CD8-positive, alpha-beta memory T cell (primary cell): ENCODE data around the gene SMIM22. TPM values are rescaled to one million over a fixed set of nuclear protein-coding genes. Genes with fewer than 3 reads are reported as not detected.
A peak's percentile ranks its signal among the peaks of the same experiment; 100 is the strongest.

Experiments used
- CTCF ChIA-PET: fragments of 350-600 bp; sonication (Branson Sonifier 250); formaldehyde crosslinking; loops from one replicate; lab custom pipeline; 2021; ENCODE audit warnings: antibody characterized with exemption; lab: Charles Lee
- POLR2A ChIA-PET: fragments of 350-600 bp; sonication (Branson Sonifier 250); formaldehyde crosslinking; loops from one replicate; lab custom pipeline; 2021; ENCODE audit warnings: antibody characterized with exemption; lab: Charles Lee
- DNase-seq, 5 donors: peaks; one replicate each; pipeline versions ENCODE4 v3.0.0 to v3.0.0-alpha.2; 2020 to 2022; ENCODE audit warnings: mixed read lengths in 1 of 5
- H3K27ac ChIP-seq: one replicate; pipeline ENCODE4 v1.7.0; 2013; ENCODE audit warnings: low read depth, mild to moderate bottlenecking, low read length, moderate library complexity
- H3K27me3 ChIP-seq: 2 replicates; pipeline ENCODE4 v1.7.0; 2013; ENCODE audit warnings: low read length, mild to moderate bottlenecking; ENCODE audit not compliant: insufficient read depth, poor library complexity, severe bottlenecking
- H3K36me3 ChIP-seq: 2 replicates; pipeline ENCODE4 v1.7.0; 2013; ENCODE audit warnings: mild to moderate bottlenecking, low read length, moderate library complexity; ENCODE audit not compliant: insufficient read depth
- H3K4me1 ChIP-seq: 2 replicates; pipeline ENCODE4 v1.7.0; 2013; ENCODE audit warnings: mild to moderate bottlenecking, low read length, moderate library complexity; ENCODE audit not compliant: insufficient read depth
- H3K4me3 ChIP-seq: 2 replicates; pipeline ENCODE4 v1.7.0; 2013; ENCODE audit warnings: mild to moderate bottlenecking, low read length
- H3K9me3 ChIP-seq: 2 replicates; pipeline ENCODE4 v1.7.0; 2013; ENCODE audit warnings: mild to moderate bottlenecking, low read length
- H3K27ac Mint-ChIP-seq, 8 donors: one replicate each; pipeline ENCODE4 v1.8.0; 2020 to 2021; ENCODE audit warnings: mixed read lengths in 8 of 8, mild to moderate bottlenecking in 6 of 8, inconsistent platforms in 3 of 8, moderate library complexity in 3 of 8
- H3K27me3 Mint-ChIP-seq, 2 donors: one replicate each; pipeline ENCODE4 v1.8.0; 2020 to 2021; ENCODE audit warnings: mixed read lengths in 2 of 2, mild to moderate bottlenecking in 1 of 2, moderate library complexity in 1 of 2
- H3K36me3 Mint-ChIP-seq, 3 donors: one replicate each; pipeline ENCODE4 v1.8.0; 2020 to 2021; ENCODE audit warnings: mixed read lengths in 3 of 3, inconsistent platforms in 1 of 3, mild to moderate bottlenecking in 1 of 3
- H3K4me1 Mint-ChIP-seq, 3 donors: one replicate each; pipeline ENCODE4 v1.8.0; 2020 to 2021; ENCODE audit warnings: mixed read lengths in 3 of 3, inconsistent platforms in 1 of 3, mild to moderate bottlenecking in 1 of 3
- H3K4me3 Mint-ChIP-seq, 7 donors: one replicate each; pipeline ENCODE4 v1.8.0; 2020 to 2021; ENCODE audit warnings: mixed read lengths in 7 of 7, mild to moderate bottlenecking in 6 of 7, moderate library complexity in 4 of 7, inconsistent platforms in 2 of 7
- H3K9me3 Mint-ChIP-seq, 5 donors: one replicate each; pipeline ENCODE4 v1.8.0; 2020 to 2022; ENCODE audit warnings: mixed read lengths in 5 of 5, mild to moderate bottlenecking in 3 of 5, moderate library complexity in 2 of 5, inconsistent platforms in 1 of 5
- polyA plus RNA-seq: library from polyadenylated mRNA; unstranded; fragments of 300-500 nt; fragmentation: Illumina TruSeq; gene quantifications from one replicate; pipeline ENCODE4 v1.2.3, GENCODE V29; 2021
- total RNA-seq, 2 experiments: library from RNA; stranded (reverse); gene quantifications; one replicate each; pipeline ENCODE4 v1.2.3, GENCODE V29; 2021

SMIM22 gene, protein sequence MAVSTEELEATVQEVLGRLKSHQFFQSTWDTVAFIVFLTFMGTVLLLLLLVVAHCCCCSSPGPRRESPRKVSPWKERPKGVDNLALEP
- total RNA-seq (not detected), polyA plus RNA-seq (not detected)

DNA sequence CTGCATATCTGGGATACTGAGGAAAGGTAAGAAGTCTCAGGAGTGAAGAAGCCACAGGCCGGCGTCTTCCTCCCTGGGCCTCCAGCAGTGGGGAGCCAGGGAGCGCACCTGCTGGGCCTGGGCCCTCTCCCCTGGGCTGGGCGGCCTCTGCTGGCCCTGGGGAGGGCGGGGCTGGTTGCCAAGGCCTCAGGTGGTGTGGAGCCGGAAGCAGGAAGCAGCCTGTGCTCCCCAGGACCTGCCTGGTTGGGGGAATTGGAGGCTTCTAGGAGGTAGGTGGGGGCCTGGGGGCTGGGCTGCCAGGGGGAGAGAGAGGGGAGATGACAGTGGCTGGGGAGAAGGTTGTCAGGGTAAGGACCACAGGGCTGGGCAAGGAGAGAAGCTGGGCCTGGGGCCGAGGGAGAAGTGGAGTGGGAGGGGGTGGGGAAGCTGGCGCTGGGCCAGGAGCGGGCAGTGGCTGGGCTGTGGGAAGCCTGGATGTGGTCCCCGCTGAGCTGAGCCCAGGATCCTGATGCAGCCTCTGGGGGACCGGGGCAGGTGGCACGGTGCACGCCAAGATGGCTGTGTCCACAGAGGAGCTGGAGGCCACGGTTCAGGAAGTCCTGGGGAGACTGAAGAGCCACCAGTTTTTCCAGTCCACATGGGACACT is at the start of gene SMIM22:
SMIM22 (plus strand) TSS at position 189 of the 647 bp plus-strand sequence; CDS start at position 555, 366 bp downstream.
- no peaks in the 10 kb centered on the region for H3K36me3 ChIP-seq
- ChIA-PET CTCF (no interaction called here), POLR2A (no interaction called here)
- Mint-ChIP-seq H3K27ac (no peak within 1 kb of the TSS), H3K36me3 (peaks cover 0 to 2% (median 0%) of the 10 kb centered on the region in 3 donors), H3K4me3 (no peak within 1 kb of the TSS), H3K4me1 (no peaks in the 10 kb centered on the region), H3K9me3 (no peaks in the 10 kb centered on the region), H3K27me3 (peaks cover 0 to 3% of the 10 kb centered on the region in 2 donors)
- H3K27me3 ChIP-seq = no peaks in the 10 kb centered on the region
- H3K27ac ChIP-seq = no peak within 1 kb of the TSS
- no peaks in the 10 kb centered on the region for H3K4me1 ChIP-seq
- DNase-seq = no peak
- no peak within 1 kb of the TSS for H3K4me3 ChIP-seq
- no peaks in the 10 kb centered on the region for H3K9me3 ChIP-seq

DNA sequence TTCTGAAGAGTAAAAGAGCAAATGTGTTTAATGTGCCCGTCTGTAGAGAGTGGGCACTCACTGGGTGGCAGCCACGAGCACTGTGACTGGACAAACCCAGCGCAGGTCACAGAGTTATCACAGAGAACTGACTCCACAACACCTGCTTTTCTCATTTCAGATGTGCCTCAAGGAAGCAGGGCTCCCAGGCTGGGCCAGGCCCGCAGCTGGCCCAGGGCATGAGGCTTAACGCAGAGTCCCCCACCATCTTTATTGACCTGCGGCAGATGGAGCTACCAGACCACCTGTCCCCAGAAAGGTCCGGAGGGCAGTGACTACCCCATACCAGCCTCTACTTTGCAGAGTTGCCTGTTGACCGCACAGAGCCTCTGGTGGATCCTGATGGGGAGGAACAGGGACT is 49.0 kb upstream of the SMIM22 start:
- CTCF ChIA-PET = no interaction called here
- H3K4me3 Mint-ChIP-seq = peak overlapping the region in 1 of 7 donors; percentile 8
- Histone ChIP-seq H3K4me3 (no peak overlapping the region), H3K4me1 (peaks cover 8% of the 10 kb centered on the region), H3K27ac (no peak overlapping the region), H3K9me3 (no peaks in the 10 kb centered on the region), H3K36me3 (no peaks in the 10 kb centered on the region), H3K27me3 (no peaks in the 10 kb centered on the region)
- H3K27ac Mint-ChIP-seq = peak overlapping the region in 3 of 8 donors; percentile 25 to 63 (median 45)
- POLR2A ChIA-PET = no interaction called here
- no peaks in the 10 kb centered on the region for H3K9me3 Mint-ChIP-seq
- peaks cover 13 to 42% (median 25%) of the 10 kb centered on the region in 3 donors for H3K4me1 Mint-ChIP-seq
- DNase-seq = no peak
- peaks cover 0 to 12% (median 0%) of the 10 kb centered on the region in 3 donors for H3K36me3 Mint-ChIP-seq
- H3K27me3 Mint-ChIP-seq = peaks cover 0 to 2% of the 10 kb centered on the region in 2 donors

DNA sequence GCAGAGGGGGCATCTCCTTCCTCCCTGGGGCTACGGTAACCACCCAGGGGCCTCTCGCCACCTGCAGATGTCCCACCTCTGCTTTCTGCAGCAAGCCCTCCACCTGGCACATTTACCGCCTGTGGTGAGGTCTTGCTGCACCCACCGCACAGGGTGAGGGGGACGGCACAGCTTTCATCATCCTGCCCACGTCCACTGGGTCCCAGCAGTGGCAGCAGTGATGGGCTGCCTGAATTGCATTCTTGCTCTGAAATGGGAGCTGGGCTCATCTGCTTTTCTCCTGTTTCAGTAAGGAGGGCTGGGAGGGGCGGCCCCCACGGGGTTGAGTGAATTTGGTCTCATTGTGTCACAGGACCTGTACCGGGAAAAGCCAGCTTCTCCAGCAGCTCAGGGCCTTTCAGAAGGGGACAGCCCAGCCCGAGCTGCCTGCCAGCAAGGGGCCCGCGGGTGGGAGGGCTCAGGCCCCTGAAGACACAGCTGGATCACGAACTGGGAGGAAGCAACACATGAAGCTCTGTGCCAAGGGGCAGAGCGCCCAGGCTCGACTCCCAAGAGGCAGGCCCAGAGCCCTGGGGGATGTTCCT is 48.1 kb upstream of the SMIM22 start:
- H3K9me3 ChIP-seq = no peaks in the 10 kb centered on the region
- peaks cover 0 to 18% (median 0%) of the 10 kb centered on the region in 3 donors for H3K36me3 Mint-ChIP-seq
- POLR2A ChIA-PET = interaction anchor here (1.5 kb wide), 1 partner anchor 13 kb away, joined by 6 read pairs; the partner anchor contains the start of genes ANKS3 and DNAAF8
- H3K27me3 Mint-ChIP-seq = no peaks in the 10 kb centered on the region
- DNase-seq = no peak
- CTCF ChIA-PET = interaction anchor here (1.1 kb wide), 1 partner anchor 161 kb away, joined by 3 read pairs; no protein-coding TSS in a partner anchor
- H3K4me1 Mint-ChIP-seq = peaks cover 13 to 42% (median 25%) of the 10 kb centered on the region in 3 donors
- no peaks in the 10 kb centered on the region for H3K27me3 ChIP-seq
- H3K9me3 Mint-ChIP-seq = no peaks in the 10 kb centered on the region
- peaks cover 8% of the 10 kb centered on the region for H3K4me1 ChIP-seq
- H3K4me3 Mint-ChIP-seq = peak overlapping the region in 1 of 7 donors; percentile 54
- peak overlapping the region in 3 of 8 donors; percentile 23 to 98 (median 84) for H3K27ac Mint-ChIP-seq
- H3K4me3 ChIP-seq = no peak overlapping the region
- no peak overlapping the region for H3K27ac ChIP-seq
- peaks cover 3% of the 10 kb centered on the region for H3K36me3 ChIP-seq

DNA sequence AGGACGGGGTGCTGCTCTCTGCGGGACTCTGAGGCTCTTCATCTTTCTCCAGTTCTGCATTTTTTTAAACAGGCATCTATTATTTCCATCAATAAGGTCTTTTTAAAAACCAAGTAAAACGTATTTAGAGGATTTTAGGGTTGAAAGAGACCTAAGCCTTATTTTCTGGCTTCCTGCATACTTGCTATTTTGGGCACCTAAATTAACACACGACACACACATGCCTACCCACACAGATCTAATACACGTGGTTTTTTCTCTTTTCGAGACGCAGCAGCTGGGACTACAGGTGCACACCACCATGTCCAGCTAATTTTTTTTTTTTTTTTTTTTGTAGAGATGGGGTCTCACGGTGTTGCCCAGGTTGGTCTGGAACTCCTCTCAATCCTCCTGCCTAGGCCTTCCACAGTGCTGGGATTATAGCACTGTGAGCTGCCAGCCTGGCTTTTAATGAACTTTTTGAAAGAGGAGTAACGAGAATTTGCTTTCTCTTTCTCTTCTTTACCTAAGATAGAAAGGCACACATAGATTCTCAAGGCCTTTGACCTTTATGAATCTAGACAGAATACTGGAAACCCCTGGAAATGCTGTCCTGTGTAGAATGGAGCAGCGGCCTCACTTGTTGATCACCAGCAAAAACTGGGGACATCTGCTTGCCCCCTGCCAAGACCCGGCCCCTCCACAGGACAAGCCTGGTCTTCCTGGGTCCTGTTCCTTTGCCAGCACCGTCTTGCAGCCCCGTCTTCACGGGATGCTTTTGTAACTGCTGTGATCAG is 47.1 kb upstream of the SMIM22 start:
- peaks cover 8% of the 10 kb centered on the region for H3K4me1 ChIP-seq
- Mint-ChIP-seq H3K4me3 (peak overlapping the region in 6 of 7 donors; percentile 20 to 69 (median 49)), H3K4me1 (peaks cover 13 to 37% (median 24%) of the 10 kb centered on the region in 3 donors), H3K27ac (peak overlapping the region in 7 of 8 donors; percentile 73 to 98 (median 84)), H3K36me3 (peaks cover 0 to 26% (median under 1%) of the 10 kb centered on the region in 3 donors), H3K9me3 (no peaks in the 10 kb centered on the region), H3K27me3 (no peaks in the 10 kb centered on the region)
- peaks cover 3% of the 10 kb centered on the region for H3K36me3 ChIP-seq
- H3K27ac ChIP-seq = no peak overlapping the region
- CTCF ChIA-PET = interaction anchor here (1.1 kb wide), 1 partner anchor 162 kb away, joined by 3 read pairs; no protein-coding TSS in a partner anchor
- peak in 1 of 5 donors; percentile 25 for DNase-seq
- POLR2A ChIA-PET = interaction anchor here (1.5 kb wide), 1 partner anchor 14 kb away, joined by 6 read pairs; the partner anchor contains the start of genes ANKS3 and DNAAF8
- no peak overlapping the region for H3K4me3 ChIP-seq
- H3K9me3 ChIP-seq = no peaks in the 10 kb centered on the region
- H3K27me3 ChIP-seq = no peaks in the 10 kb centered on the region

DNA sequence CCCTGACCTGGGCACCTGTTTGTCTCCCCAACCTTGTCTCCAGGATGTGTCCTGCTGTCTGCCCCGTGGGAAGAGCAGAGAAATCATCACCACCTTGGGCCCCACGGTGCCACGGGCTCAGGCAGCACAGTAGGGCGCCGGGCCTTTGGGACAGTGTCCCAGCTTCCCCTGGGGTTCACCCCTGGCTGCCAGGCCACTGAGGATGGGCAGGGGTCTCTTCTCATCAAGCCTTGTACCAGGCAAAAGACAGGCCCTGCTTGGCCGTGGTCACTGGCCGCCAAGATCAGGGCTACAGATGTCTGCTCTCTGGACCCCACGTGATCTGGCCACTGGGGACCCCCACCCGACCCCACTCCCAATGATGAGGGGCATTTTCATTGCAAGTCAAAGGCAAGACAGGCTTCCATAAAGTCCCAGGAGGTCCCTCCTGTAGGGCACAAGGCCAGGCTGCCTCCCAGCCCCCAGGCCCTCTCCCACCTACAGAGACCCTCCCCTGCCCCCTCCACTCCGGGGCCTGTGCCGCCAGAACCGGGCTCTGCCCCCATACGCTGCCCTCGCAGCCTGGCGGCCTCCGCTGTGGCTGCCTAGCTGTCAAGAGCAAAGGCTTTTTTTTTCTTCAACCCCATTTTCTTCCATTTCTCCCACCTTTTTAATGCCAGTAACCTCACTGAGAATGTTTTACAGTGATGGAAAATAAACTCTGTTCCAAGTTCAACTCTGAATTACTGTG is 46.3 kb upstream of the SMIM22 start:
- H3K4me3 Mint-ChIP-seq = peak overlapping the region in 1 of 7 donors; percentile 13
- H3K4me3 ChIP-seq = no peak overlapping the region
- ChIA-PET CTCF (no interaction called here), POLR2A (interaction anchor here (1.5 kb wide), 1 partner anchor 14 kb away, joined by 6 read pairs; the partner anchor contains the start of genes ANKS3 and DNAAF8)
- H3K27me3 ChIP-seq = no peaks in the 10 kb centered on the region
- peaks cover 13 to 31% (median 20%) of the 10 kb centered on the region in 3 donors for H3K4me1 Mint-ChIP-seq
- H3K36me3 ChIP-seq = peaks cover 3% of the 10 kb centered on the region
- H3K27ac ChIP-seq = no peak overlapping the region
- no peaks in the 10 kb centered on the region for H3K27me3 Mint-ChIP-seq
- no peaks in the 10 kb centered on the region for H3K9me3 Mint-ChIP-seq
- peaks cover 0 to 31% (median 3%) of the 10 kb centered on the region in 3 donors for H3K36me3 Mint-ChIP-seq
- H3K27ac Mint-ChIP-seq = peak overlapping the region in 7 of 8 donors; percentile 40 to 98 (median 83)
- H3K4me1 ChIP-seq = peaks cover 8% of the 10 kb centered on the region
- DNase-seq = no peak
- H3K9me3 ChIP-seq = no peaks in the 10 kb centered on the region

DNA sequence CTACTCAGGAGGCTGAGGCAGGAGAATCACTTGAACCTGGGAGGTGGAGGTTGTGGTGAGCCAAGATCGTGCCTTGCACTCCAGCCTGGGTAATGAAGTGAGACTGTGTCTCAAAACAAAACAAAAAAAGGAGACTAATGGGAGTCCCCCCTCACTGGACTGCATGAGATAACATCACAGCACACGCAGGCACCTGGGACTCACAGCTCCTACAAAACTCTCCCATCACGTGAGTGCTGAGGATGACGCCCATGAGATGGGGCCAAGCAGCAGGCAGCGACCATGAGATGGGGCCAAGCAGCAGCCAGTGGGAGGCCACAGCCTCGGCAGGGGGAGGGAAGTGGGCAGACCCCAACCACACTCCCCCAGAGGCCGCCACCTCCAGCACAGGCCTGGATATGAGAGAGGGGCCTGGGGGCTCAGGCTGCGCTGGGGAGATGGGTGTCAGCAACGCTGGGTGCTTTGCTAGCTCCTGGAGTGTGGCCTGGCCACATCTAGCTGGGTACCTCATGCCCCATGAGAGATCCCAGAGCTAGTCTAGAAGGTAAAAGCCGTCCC is 45.4 kb upstream of the SMIM22 start:
- Mint-ChIP-seq H3K4me1 (peaks cover 13 to 31% (median 20%) of the 10 kb centered on the region in 3 donors), H3K36me3 (peaks cover 0 to 37% (median 3%) of the 10 kb centered on the region in 3 donors), H3K9me3 (no peaks in the 10 kb centered on the region), H3K4me3 (no peak overlapping the region), H3K27ac (no peak overlapping the region), H3K27me3 (no peaks in the 10 kb centered on the region)
- Histone ChIP-seq H3K9me3 (no peaks in the 10 kb centered on the region), H3K27me3 (no peaks in the 10 kb centered on the region), H3K36me3 (peaks cover 3% of the 10 kb centered on the region), H3K4me3 (no peak overlapping the region), H3K27ac (no peak overlapping the region), H3K4me1 (peaks cover 8% of the 10 kb centered on the region)
- ChIA-PET CTCF (no interaction called here), POLR2A (no interaction called here)
- no peak for DNase-seq

DNA sequence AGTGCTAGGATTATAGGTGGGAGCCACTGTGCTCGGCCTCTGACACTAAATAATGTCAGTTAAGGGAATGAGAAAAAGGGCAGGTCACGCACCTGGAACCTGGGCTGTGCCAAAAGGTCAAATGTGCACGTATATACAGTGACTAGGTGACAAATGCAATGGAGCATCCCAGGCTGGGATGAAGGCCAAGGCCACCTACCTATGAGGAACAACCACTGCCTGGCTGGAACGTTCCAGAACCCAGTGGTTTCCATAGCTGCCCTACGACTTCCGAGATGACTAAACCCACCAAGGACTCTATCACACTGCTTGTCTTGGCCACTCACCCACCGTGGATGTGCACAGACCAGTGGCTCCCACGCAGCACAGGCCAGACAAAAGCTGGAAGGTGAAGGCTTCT is 44.3 kb upstream of the SMIM22 start:
- peaks cover 5 to 46% (median 8%) of the 10 kb centered on the region in 3 donors for H3K36me3 Mint-ChIP-seq
- ChIA-PET CTCF (no interaction called here), POLR2A (no interaction called here)
- no peak overlapping the region for H3K4me3 Mint-ChIP-seq
- no peaks in the 10 kb centered on the region for H3K27me3 Mint-ChIP-seq
- no peaks in the 10 kb centered on the region for H3K27me3 ChIP-seq
- H3K4me1 Mint-ChIP-seq = peaks cover 13 to 30% (median 20%) of the 10 kb centered on the region in 3 donors
- no peak overlapping the region for H3K4me3 ChIP-seq
- H3K4me1 ChIP-seq = peaks cover 8% of the 10 kb centered on the region
- H3K27ac Mint-ChIP-seq = peak overlapping the region in 1 of 8 donors; percentile 11
- no peak overlapping the region for H3K27ac ChIP-seq
- peaks cover 0 to 1% (median 0%) of the 10 kb centered on the region in 5 donors for H3K9me3 Mint-ChIP-seq
- no peak for DNase-seq
- no peaks in the 10 kb centered on the region for H3K9me3 ChIP-seq
- H3K36me3 ChIP-seq = peaks cover 9% of the 10 kb centered on the region
